ENCODE results near the gene FSD1.
"Not testable (repeated sequence)": the region's sequence is repeated elsewhere in the genome, so short reads cannot be mapped to it uniquely, and the experiment has no call there.

Gene FSD1

GRCh38 chr19:4320419-4320818 lies 16.0 kb downstream of the FSD1 start:
- no peak for DNase-seq

- no peak for DNase-seq
Measured at GRCh38 chr19:4322942-4323665, 18.7 kb downstream of the FSD1 start.

GRCh38 chr19:4323692-4324091 lies 19.3 kb downstream of the FSD1 start:
- no peak for DNase-seq

GRCh38 chr19:4324228-4324627 lies 19.8 kb downstream of the FSD1 start:
- no peak for DNase-seq

GRCh38 chr19:4326215-4326836 lies 21.9 kb downstream of the FSD1 start:
- no peak for DNase-seq

GRCh38 chr19:4326837-4327251 lies 22.4 kb downstream of the FSD1 start:
- DNase-seq: no peak

GRCh38 chr19:4327252-4327876 lies 23.0 kb downstream of the FSD1 start:
- no peak for DNase-seq

GRCh38 chr19:4327877-4328242 lies 23.5 kb downstream of the FSD1 start:
- DNase-seq: no peak

- no peak for DNase-seq
Measured at GRCh38 chr19:4328243-4328990, 24.0 kb downstream of the FSD1 start.

- DNase-seq: not testable (repeated sequence)
Measured at GRCh38 chr19:4328991-4329681, 24.7 kb downstream of the FSD1 start.

GRCh38 chr19:4329858-4330257 lies 25.5 kb downstream of the FSD1 start:
- DNase-seq: no peak

GRCh38 chr19:4334929-4335570 lies 30.7 kb downstream of the FSD1 start:
- no peak for DNase-seq

- no peak for DNase-seq
Measured at GRCh38 chr19:4337906-4338440, 33.6 kb downstream of the FSD1 start.

GRCh38 chr19:4338441-4339355 lies 34.3 kb downstream of the FSD1 start, which contains the start of gene STAP2:
Gene STAP2 (minus strand): TSS chr19:4338827. CDS start chr19:4338753, 74 bp downstream.
- no peak for DNase-seq

- DNase-seq: no peak
Measured at GRCh38 chr19:4342314-4342614, 37.9 kb downstream of the FSD1 start.

- DNase-seq: peak; percentile 100
Measured at GRCh38 chr19:4342615-4343369, 38.4 kb downstream of the FSD1 start.

- DNase-seq: peak; percentile 45
Measured at GRCh38 chr19:4343370-4344307, 39.2 kb downstream of the FSD1 start, which contains the start of gene MPND. Gene MPND (plus strand): TSS chr19:4343562. CDS start chr19:4343594, 32 bp downstream.

- no peak for DNase-seq
Measured at GRCh38 chr19:4345342-4346019, 41.1 kb downstream of the FSD1 start.
